NCI-H774 (cell line): ENCODE data around the gene TAC4.

Source experiments
- DNase-seq: peaks from one replicate; lab custom pipeline; 2025; lab: John Stamatoyannopoulos, UW

Gene TAC4

DNA sequence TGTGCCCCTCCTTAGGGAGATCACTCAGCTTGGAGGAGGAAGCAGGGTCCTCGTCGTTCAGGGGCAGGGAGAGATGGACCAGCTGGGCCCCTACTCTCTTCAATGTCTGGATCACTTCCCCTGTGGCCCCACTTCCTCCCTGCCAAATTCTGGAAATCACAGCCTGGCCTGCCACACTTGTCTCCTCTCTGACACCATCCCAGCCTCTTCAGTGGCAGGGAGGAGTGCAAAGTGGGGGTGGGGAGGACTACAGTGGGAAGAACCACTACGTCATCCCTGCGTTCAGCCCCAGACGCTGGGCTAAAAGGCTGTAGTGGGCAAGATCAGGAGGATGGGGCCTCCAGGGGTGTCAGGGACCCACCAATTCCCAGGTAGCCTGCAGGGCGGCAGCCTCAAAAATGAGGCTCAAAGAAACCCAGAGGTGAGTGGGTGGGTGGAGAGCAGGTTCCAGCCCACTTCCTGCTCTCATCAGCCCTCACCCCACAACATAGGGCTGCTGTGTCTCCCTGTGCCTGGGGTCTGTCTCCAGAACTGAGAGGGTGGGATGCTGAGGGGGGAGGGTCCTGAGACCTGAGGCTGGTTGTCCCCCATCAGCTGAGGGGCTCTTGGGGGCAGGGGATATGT is 25.0 kb upstream of the TAC4 start:
- no peak for DNase-seq

DNA sequence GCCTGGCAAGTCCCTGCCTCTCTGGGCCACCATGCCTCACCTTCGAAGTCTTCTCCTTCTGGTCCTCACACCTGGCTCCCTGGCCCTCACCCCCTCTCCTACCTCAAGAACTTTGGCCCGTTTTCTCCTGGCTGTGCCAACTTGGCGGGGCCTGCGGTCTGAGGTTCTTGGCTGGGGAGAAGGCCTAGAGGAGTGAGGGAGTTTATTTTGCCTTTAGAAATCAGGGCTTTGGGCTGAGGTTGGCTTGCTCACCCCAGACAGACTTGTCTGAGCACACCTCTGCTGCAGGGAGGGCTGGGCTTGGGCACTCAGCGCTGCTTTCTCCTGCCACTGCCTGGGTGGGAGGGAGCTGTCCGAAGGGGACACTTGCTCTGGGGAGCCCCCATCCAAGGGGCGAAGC is 23.3 kb upstream of the TAC4 start:
- no peak for DNase-seq

DNA sequence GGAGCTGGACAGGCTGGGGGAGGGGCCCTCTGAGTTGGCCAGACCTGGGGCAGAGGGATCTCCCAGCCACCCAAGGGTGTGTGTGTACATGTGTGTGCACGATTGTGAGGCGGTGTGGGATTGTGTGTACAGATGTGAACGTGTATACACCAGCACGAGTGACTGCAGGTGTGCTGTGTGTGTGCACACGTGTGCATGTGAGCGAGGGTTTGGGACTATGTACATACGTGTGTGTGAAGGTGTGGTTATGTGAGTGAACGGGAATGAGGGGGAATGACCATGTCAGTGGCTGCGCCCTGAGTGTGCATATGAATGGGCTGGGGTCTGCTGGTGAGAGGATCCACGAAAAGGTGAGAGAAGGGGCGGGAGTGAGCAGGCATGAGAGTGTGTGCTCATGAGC is 22.4 kb upstream of the TAC4 start:
- DNase-seq = no peak

DNA sequence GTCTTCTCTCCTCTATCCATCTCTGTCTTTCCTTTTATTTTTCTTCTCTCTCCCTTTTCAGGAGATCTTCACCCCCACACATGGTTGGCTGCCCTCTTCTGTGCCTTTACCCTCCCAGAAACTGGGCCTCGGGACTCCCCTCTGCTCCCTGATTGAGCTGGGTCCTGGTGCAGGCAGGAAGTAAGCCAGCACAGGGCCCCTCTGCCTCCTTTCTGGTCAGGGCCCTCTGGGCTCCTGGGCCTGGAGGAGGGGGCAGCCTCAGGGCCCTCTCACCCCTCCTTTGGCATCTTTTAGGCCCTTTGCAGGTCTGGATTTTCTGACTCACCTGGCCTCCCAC is 21.1 kb upstream of the TAC4 start:
- DNase-seq = no peak

DNA sequence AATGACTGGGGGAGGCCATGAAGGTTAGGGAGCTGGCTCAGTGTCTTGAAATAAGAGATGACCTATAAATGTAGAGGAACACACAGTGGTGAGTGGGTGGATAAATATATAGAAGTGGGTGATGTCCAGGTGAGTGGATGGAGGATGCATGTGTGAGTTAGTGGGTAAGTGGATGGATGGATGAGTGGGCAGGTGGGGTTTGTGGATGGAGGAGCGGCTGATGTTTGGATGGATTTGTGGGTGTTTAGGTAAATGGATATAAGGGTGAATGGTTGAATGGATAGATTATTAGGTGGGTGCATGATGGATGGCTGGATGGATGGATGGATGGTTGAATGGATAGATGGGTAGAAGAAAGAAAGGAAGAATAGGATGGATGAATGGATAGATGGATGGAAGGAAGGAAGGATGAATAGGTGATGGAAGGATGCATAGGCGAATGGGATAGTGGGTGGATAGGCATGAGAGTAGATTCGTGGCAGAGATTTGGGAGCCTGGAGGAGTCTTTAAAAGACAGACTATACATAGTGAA is 19.1 kb upstream of the TAC4 start:
- DNase-seq = no peak

DNA sequence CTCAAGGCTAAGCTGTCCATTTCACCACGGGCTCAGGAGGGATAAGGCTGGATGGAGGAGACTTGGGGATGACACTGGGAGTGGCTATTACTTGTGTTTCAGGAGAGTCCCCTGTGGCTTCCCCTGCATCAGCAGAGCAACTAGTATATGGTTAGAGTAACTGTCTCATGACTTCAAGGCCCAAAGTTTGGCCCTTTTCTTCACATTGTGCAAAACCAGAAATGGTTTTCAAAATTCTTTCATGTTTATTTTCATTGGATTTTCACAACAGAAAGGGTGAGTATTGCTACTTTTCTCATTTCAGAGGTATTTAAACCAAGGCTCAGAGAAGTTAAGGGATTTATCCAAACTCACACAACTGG is 18.1 kb upstream of the TAC4 start:
- DNase-seq = no peak

DNA sequence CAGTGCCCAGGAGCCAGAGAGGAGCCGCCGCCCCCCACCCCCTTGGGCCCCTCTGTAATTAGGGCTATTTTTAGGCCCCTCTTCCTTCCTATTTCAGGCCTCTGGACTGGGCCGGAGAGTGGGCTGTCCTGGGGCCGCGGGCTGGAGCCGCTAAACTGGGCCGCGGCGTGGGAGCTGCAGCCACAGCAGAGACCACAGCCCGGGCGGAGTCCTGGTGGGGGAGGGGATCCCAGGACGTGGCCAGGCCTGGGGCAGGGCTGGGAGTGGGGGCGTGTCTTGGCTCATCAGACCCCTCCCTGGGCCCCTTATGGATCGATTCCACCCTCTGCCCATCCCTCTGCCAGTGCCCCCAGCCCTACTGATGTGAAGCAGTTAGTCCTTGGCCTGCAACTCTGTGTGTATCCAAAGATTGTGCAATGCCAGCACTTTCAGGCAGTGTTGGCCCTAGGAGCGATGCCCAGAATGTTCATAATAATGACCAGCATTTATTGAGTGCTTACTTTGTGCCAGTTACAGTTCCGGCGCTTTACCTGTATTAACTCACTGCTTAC is 15.0 kb upstream of the TAC4 start:
- DNase-seq = no peak

DNA sequence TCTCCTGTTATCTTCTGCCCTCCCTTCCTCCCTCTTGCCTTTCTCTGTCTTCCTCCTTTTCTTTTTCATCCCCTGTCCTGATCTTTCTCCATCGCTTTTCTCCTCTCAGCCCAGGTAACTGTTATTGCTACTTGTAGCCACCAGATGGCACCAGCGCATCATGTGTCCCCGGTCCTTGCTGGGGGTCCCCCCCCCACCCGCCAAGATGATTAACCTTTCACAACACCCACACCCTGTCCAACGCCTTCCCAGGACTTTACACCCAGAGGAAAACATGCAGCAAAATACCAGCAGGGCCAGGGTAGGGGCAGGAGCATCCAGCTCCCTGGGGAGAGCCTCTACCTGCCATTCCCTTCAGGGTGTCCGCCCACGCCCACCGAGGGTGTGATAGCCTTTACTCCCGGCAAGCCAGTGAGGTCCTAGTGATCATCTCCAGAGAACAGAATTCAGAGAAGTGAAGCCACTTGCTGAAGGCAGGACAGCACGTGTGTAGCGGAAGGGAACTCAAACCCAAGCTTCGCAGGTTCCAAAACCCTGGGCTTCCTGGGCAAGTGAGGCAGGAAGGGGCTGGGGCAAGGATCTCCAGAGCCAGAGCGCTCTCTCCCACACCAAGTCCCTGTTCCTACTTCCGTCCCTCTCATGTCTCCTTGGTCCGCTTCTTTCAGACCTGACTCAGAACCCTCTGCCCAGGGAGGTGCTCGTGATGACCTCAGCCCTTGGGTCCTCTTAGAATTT is 13.4 kb upstream of the TAC4 start:
- no peak for DNase-seq

DNA sequence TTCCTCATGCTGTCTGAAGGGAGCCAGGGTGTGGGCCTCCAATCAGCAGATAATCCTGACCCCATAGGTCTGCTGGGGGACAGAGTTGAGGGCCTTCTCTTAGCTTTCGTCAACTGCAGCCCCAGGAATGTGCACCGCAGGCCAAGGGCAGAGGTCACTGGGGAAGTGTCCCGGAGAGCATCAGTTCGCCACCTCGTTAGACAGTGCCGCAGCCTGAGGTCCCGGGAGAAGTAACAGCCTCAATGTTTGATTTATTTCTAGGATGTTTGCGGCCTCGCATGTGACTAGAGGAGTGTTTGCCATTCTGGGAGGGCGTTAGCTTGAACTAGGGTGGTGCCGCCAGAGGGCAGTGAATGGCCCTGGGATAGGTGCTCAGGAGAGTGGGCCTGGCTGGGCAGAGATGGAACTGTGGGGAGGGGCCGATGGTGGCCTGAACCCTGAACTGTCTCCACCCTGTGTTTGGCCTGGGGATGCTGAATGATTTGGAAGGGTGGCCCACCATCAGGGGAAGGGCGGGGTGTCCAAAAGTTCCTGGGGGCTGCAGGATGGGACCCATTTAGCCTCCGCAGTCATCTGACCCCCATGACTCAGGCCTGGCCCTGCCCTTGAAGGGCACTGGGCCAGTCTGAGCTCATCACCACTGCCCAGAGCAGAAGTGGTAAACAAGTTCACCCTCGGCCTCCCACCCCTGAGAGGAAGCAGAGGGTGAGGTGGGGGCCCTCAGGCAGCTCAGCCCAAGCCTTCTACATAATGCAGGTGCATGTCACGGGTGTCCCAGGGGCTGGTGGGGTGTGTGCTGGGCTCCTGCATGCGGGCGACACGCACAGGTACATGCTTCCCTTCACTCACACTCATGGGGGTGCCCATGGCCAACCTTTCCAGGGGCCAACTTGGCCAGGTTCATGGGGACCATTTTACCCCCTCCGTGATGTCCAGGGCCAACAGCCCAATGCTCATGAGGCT is 12.4 kb upstream of the TAC4 start:
- no peak for DNase-seq

DNA sequence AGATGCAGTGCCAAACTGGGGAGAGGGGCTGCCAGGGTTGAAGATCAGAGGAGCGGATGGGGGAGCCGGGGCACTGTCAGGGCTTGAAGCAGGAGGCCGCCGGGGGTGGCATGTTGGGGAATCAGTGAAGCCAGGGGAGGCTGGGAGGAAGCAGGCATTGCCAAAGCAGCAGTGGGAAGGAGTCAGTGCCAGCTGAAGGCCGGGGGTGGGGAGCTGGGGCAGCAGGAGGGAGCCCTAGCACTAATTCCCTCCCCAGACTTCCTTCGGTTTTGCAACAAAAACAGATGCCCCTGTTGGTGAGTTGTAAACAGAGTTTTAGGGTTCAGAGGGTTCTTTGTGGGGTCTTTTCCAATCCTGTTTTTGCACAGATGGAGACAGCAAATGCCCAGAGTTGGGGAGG is 10.9 kb upstream of the TAC4 start:
- DNase-seq = no peak

DNA sequence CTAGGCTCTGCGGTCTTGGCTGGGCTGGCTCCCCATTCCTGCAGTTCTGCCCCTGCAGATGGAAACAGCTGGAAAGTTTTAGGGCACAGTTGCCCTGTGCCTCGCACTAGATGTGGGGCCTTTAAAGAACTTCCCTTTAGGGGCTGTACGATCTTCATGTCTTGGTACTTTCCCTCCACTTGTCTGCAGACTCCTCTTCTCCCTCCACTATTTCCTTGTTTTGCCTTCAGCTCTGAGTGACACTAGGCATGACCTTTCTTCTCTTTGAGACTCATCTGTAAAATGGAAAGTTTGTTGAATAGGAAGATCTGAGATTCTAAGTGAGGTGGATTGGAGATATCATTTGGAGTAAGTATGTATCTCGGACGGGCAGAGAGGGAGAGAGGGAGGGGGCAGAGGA is 6.3 kb upstream of the TAC4 start:
- no peak for DNase-seq

DNA sequence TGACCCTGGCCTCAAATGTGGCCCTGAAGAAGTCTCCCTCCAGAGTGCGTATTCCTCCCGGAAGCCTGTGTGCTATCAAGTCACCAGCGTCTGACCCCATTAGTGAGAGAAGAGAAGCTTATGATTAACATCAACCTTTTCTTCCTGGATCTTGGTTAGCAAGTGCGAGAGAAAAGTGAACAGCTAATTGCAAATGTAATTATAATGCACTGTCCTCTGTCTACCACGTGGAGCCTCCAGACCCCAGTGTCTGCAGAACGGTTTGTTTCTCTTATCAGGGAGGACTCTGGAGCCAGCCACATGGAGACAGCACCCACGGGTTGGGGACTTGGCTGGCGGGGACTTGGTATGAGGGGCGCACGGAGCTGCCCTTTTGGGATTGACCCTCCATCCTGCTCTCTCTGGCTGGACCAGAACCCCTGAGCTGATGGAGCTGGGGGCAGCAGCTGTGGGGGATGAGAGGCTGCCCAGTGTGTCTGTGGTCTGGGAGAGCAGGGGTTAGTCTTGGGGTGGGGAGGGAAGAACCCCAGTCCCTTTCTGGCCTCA is 5.7 kb upstream of the TAC4 start:
- no peak for DNase-seq

DNA sequence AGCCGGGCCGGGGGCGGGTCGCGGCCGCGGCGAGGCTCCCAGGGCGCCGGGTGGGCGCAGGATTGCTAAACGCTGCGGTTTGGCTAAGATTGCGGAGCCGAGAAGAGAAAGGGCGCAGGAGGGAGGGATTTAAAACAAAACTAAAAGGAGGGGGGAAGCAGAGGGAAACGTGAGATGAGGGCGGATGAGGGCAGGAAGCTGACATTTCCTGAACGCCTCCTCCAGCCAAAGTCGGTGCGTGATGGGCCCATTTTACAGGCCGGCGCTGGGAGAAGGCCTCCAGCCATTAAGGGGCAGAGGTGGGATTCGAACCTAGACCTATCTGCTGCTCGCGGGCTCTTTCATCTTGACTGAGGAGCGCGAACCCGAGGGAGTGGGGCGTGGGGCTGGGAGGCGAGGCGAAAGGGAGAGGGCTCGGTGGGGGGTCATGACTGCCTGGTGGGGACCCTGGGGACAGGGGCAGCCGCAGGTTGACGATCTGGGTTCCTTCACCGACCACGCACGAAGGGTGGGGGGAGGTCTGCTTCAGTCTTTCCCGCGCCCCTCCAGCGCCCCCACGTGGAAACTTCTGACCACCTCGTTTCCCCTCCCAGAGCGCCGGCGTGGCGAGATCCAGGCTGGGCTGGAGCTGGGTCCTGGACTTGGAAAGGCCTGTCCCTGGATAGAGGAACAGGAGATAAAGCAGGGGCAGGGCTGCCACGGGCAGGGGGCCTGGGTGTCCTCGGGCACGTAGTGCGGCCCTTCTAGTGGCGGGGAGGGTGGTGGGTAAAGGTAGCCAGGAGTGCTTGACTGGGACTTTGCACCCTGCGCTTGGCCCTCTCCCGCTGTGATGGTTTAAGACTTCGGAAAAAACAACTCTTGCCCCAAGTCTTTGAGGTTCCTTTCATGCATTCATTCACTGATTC is 3.8 kb upstream of the TAC4 start:
- DNase-seq = no peak

DNA sequence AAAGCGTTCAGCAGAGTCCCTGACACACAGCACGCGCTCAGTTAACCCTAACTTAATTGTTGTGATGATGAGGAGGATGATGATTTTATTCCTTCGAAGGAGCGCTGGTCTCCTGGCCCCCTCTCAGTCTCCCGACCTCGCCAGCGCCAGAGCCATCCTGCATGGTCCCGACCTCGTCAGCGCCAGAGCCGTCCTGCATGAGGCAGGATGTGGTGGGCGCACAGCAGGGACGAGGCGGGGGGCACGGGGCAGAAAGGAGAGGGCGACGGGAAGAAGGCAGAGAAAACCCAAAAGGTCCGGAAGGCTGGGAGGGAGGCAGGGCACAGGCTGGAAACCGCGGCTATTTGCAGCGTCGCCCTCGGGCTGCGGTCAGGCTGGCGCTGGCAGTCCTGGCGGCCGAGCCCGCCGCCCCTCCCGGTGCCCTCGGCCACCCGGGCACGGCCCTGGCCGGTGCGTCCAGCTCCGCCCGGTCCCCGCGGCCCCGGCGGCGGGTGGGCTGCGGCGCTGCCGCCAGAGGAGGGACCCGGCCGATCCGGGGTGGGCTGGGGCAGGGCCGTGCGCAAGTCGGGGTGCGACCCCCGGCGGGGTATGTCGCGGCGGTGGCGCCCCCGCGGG is 3.0 kb upstream of the TAC4 start:
- no peak for DNase-seq

DNA sequence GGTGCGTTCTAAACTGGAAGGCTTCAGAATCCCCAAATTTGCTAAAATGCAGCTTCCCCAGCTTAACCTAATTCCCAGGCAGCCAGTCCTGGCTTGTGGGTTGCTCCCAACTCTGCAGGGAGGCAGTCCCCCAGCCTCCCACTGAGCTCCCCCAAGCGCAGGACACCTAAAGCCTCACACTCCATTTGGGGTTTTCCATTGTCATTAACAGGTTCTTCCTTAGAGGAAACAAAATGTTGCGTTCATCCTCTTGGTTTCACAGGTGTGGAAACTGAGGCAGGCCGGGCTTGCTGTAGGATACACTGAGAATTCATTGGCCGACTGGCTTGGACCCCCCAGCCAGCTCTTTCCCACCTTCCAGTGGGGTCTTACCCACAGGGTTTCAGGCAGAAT is 2.3 kb upstream of the TAC4 start:
- DNase-seq = no peak

DNA sequence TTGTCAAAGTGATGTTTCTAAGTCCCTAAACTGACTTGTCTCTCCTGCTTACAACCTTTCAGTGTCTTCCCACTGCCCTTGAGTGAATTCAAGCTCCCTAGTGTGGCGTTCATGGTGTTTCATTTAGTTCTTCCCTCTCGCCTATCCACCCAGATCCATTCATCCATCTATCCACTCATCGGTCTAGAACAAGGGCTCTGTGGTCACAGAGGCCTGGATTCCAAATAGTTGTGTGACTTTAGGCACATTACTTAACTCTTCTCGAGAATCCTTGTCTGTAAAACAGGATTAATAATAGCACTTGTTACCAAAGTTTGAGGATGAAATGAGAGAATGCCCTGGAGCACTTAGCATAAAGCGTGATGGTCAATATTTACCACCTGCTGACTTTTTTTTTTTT is 870 bp upstream of the TAC4 start:
- DNase-seq = no peak

DNA sequence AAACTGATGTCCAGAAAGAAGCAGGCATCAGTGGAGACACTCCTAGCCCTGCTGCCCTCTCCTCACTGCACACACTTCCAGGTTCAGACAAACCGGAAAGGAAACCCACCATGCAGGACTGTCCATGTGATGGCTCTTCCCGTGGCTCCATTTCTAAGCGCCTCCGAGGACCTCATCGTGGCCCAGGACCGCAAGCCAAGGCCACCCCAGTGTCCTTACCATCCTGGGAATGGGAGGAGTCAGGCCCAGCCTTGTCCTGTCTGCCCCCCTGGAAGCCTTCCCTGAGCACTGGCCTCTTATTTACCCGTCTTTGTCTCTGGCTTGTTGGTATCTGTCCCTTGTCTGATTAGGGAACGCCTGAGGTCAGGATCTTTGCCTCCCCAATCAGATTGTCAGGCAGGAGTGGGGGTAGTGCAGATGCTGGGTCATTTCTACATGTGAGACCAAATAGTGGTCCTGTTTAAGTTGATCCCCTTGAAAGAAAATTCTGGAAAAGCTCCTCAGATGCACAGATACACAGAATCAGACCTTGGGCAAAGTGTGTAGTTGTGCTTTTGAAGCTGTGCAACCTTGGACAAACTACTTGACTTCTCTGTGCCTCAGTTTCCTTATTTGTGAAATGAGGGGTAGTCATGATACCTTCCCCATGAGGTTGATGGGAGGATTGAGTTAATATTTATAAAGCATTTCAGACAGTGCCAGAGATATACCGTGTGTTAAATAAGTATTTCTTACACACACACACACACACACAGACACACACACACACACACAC is 744 bp downstream of the TAC4 start:
- DNase-seq = no peak

DNA sequence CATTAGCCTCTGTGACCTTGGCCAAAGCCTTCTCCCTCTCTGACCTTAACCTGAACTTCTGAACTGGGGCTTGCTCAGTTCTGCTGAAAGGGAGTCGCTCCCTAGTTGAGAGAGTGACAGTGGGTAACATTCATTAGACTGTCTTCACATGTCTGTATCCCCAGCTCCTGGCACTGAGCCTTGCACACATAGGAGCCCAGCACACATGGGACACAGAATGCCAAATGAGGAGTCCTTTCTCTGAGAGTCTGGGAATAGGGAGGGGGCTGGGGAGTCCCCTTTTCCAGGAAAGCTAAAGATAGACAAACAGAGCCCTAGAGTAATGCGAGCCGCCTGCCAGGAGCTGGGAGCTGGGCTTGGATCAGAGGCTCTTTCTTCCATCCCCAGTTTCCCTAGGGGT is 2.5 kb downstream of the TAC4 start:
- DNase-seq = no peak

DNA sequence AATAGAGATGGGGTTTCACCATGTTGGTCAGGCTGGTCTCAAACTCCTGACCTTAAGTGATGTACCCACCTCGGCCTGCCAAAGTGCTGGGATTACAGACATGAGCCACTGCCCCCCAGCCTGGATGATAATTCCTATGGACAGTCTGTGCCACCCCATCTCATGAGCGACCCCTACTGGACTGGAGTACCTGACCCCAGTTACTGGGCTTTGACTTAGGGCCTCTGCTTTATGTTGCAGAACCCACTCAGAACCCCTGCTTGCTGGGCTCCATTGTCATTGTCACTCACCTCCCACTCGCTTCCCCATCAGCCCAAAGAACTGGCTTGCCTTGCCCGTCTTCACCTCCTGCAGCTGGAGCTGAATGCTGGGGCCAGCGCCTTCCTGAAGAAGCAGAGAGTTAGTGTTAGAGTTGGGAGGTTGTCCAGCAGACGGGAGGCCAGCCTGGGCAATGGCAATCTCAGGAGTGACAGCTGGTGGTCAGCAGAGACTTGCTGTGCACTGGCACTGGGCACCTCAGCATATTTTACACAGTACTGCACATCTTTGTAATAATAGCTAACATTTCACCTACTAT is 4.0 kb downstream of the TAC4 start:
- no peak for DNase-seq

DNA sequence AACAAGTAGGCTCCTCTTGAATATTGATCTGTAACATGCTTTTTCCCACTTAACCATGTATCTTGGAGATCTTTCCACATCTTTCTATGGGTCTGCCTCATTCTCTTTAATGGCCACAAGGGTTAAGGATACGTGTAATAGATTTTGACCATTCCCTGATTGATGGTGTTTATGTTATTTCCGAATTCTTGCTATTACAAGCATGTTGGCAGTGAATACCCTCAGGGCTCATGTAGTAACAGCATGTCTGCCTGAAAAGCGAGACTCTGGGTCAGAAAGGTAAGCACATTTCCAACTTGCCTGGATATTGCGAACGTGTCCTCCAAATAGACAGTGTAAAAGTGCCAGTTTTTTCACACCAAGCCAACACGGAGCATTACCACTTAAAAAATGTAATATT is 5.0 kb downstream of the TAC4 start:
- DNase-seq = no peak
